Right lobe of liver (tissue), 4 donors: ENCODE measurements around the gene WNT3.

ENCODE experiments used
- CTCF ChIP-seq, 4 donors: fragments of 200-600 bp in 3 of 4; fragments of 450-650 bp in 1 of 4; IDR thresholded peaks; one replicate each; pipeline versions ENCODE4 v1.5.1 to v1.8.0; 2016 to 2022; ENCODE audit warnings: antibody characterized with exemption in 4 of 4, mild to moderate bottlenecking in 2 of 4
- POLR2A ChIP-seq: fragments of 450-650 bp; IDR thresholded peaks from one replicate; pipeline ENCODE4 v1.6.1; 2017; ENCODE audit warnings: antibody characterized with exemption, mild to moderate bottlenecking
- donor health status: DM: no; HTN: no; CAD: no.
- donor health status: DM: no; HTN: no; CAD: no.
- donor health status: DM: no; HTN: yes; CAD: no.

- TF ChIP-seq CTCF (IDR thresholded peaks at IDR 0.05) (no peak), POLR2A (no peak)
Observed at GRCh38 chr17:46717999-46718398, 100.5 kb downstream of the WNT3 start.
